GM12892 (cell line): ENCODE results near the gene MRE11.

Experiments used
- DNase-seq: peaks from one replicate; pipeline ENCODE4 v3.0.0; 2011; ENCODE audit not compliant: insufficient read length
- FAIRE-seq: peaks from 2 replicates; lab custom pipeline; 2011; peaks lifted over from hg19 to GRCh38; lab: Jason Lieb, UNC
- POLR2A ChIP-seq: IDR thresholded peaks from 2 replicates; pipeline ENCODE4 v1.6.1; 2011; ENCODE audit warnings: low read depth, low read length, control low read depth
- POLR2AphosphoS5 ChIP-seq: IDR thresholded peaks from 2 replicates; pipeline ENCODE4 v1.6.1; 2011; ENCODE audit warnings: low read depth, low read length, control low read depth
- TAF1 ChIP-seq: IDR thresholded peaks from 2 replicates; pipeline ENCODE4 v1.6.1; 2011; ENCODE audit warnings: low read depth, mild to moderate bottlenecking, control low read depth, low read length, borderline replicate concordance

Gene MRE11

GRCh38 chr11:94455861-94456260 is 37.8 kb downstream of the MRE11 start:
- FAIRE-seq (no peak), DNase-seq (no peak)
- no peak for TF ChIP-seq POLR2A
- TF ChIP-seq TAF1 = no peak
- TF ChIP-seq POLR2AphosphoS5 = no peak

GRCh38 chr11:94454301-94454700 is 39.3 kb downstream of the MRE11 start:
- no peak for FAIRE-seq

GRCh38 chr11:94452988-94453387 is 40.7 kb downstream of the MRE11 start:
- DNase-seq = no peak
- no peak for FAIRE-seq
- TF ChIP-seq TAF1 (no peak), POLR2A (no peak), POLR2AphosphoS5 (no peak)

More at GRCh38 chr11:94454301-94454700, 39.3 kb downstream of the MRE11 start:
- TF ChIP-seq POLR2A = no peak
- TF ChIP-seq TAF1 = no peak
- no peak for TF ChIP-seq POLR2AphosphoS5
- no peak for DNase-seq

GRCh38 chr11:94450048-94450447 is 43.6 kb downstream of the MRE11 start:
- TF ChIP-seq TAF1 (no peak), POLR2AphosphoS5 (no peak), POLR2A (no peak)
- DNase-seq (no peak), FAIRE-seq (no peak)

- peak; percentile 21 for FAIRE-seq
- no peak for DNase-seq
- no peak for TF ChIP-seq POLR2A
- TF ChIP-seq TAF1 = no peak
- no peak for TF ChIP-seq POLR2AphosphoS5
These were observed 44.2 kb downstream of the MRE11 start for GRCh38 chr11:94449437-94449836.

- TF ChIP-seq TAF1 (no peak), POLR2A (no peak), POLR2AphosphoS5 (no peak)
- no peak for DNase-seq
- no peak for FAIRE-seq
These were observed 44.6 kb downstream of the MRE11 start for GRCh38 chr11:94449029-94449428.

GRCh38 chr11:94447149-94447548 is 46.5 kb downstream of the MRE11 start:
- TF ChIP-seq TAF1 (no peak), POLR2AphosphoS5 (no peak), POLR2A (no peak)
- no peak for DNase-seq
- peak; percentile 78 for FAIRE-seq

- TF ChIP-seq TAF1 (no peak), POLR2A (no peak), POLR2AphosphoS5 (no peak)
- no peak for FAIRE-seq
- no peak for DNase-seq
These were observed 48.0 kb downstream of the MRE11 start for GRCh38 chr11:94445641-94446040.

- FAIRE-seq (no peak), DNase-seq (no peak)
- TF ChIP-seq POLR2AphosphoS5 (no peak), TAF1 (no peak)
These were observed 60.6 kb downstream of the MRE11 start for GRCh38 chr11:94433049-94433448.

- FAIRE-seq = no peak
These were observed 69.0 kb downstream of the MRE11 start for GRCh38 chr11:94424662-94425061.

GRCh38 chr11:94424011-94424410 is 69.6 kb downstream of the MRE11 start:
- no peak for FAIRE-seq
- no peak for DNase-seq
- TF ChIP-seq TAF1 (no peak), POLR2AphosphoS5 (no peak), POLR2A (no peak)

More at GRCh38 chr11:94424662-94425061, 69.0 kb downstream of the MRE11 start:
- TF ChIP-seq TAF1 (no peak), POLR2A (no peak), POLR2AphosphoS5 (no peak)
- DNase-seq = no peak

- DNase-seq (no peak), FAIRE-seq (no peak)
These were observed 70.1 kb downstream of the MRE11 start for GRCh38 chr11:94423507-94423906.

More at GRCh38 chr11:94423507-94423906, 70.1 kb downstream of the MRE11 start:
- TF ChIP-seq POLR2AphosphoS5 = no peak
